ENCODE measurements around the gene PRR11.
A peak's percentile ranks its signal among the peaks of the same experiment; 100 is the strongest.

PRR11 gene

DNA sequence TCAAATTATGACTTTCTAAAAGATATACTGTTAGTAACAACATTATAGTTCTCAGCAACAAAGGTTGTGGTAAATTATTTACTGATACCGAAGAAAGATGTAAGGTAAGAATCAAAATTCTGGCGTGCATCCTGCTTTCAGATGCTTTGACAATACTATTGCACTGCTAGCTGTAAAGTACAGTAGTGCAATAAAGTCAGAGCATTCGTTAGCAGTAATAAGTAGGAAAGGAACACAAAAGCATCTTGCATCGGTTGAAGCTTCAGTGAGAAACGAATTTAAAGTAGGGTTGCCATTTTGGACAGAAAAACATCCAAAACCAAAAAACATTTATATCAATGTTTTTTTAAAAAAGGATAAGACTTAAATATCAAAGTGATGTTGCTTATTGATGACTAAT lies 4.5 kb upstream of the PRR11 start:
- DNase-seq (no peak), ATAC-seq (ENCODE audit: insufficient read depth, low read depth) (no peak)
- Histone ChIP-seq H3K27ac (ENCODE audit: low read length) (no peak overlapping the region), H3K27me3 (ENCODE audit: insufficient read depth, low read length, poor library complexity) (no peaks in the 10 kb centered on the region), H4K20me1 (ENCODE audit: insufficient read depth, low read length) (peaks cover 50% of the 10 kb centered on the region), H2AFZ (ENCODE audit: low read depth, low read length) (no peak overlapping the region), H3K4me2 (ENCODE audit: insufficient read depth, low read length) (peak overlapping the region; percentile 75; the same call in 1 of the 2 replicates), H3K4me1 (ENCODE audit: insufficient read depth, low read length) (peaks cover 53% of the 10 kb centered on the region), H3K9me3 (ENCODE audit: insufficient read depth, low read length, severe bottlenecking) (no peaks in the 10 kb centered on the region), H3K79me2 (ENCODE audit: insufficient read depth, low read length) (peaks cover 94% of the 10 kb centered on the region), H3K36me3 (ENCODE audit: insufficient read depth, low read length) (peaks cover 20% of the 10 kb centered on the region), H3K9ac (ENCODE audit: low read depth, low read length) (no peak overlapping the region), H3K4me3 (ENCODE audit: low read depth in 1 of 2, low read length in 2 of 2) (peak overlapping the region in 1 of 2 experiments; percentile 33; a peak in 1 of 4 replicates)
- no peak for TF ChIP-seq EZH2 (IDR thresholded peaks at IDR 0.05; ENCODE audit: borderline replicate concordance, low read depth, low read length, severe bottlenecking)
- TF ChIP-seq, protein P1, sequence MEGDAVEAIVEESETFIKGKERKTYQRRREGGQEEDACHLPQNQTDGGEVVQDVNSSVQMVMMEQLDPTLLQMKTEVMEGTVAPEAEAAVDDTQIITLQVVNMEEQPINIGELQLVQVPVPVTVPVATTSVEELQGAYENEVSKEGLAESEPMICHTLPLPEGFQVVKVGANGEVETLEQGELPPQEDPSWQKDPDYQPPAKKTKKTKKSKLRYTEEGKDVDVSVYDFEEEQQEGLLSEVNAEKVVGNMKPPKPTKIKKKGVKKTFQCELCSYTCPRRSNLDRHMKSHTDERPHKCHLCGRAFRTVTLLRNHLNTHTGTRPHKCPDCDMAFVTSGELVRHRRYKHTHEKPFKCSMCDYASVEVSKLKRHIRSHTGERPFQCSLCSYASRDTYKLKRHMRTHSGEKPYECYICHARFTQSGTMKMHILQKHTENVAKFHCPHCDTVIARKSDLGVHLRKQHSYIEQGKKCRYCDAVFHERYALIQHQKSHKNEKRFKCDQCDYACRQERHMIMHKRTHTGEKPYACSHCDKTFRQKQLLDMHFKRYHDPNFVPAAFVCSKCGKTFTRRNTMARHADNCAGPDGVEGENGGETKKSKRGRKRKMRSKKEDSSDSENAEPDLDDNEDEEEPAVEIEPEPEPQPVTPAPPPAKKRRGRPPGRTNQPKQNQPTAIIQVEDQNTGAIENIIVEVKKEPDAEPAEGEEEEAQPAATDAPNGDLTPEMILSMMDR (IDR thresholded peaks at IDR 0.05; ENCODE audit: borderline replicate concordance, extremely low read depth, low read length, poor library complexity, severe bottlenecking) = no peak

DNA sequence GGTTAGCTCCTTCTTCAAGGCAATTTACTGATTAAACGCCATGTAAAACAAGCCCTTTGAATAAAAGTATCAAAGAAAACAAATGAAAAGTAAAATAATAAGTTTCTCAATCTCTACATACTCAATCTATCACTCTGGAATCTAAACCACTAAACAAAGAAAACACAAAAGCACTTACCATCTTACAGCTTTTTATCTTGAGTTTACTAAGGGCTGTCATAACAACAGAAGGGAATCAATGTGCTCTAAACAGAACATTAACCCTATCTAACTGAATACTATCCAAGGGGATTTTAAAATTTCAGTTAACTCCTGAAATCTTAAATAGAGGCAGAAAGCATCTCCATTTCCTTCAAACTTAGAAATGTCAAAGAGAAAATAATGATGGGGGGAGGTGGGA lies 4.0 kb upstream of the PRR11 start:
- Histone ChIP-seq H3K9ac (ENCODE audit: low read depth, low read length) (peak overlapping the region; percentile 89), H3K27me3 (ENCODE audit: insufficient read depth, low read length, poor library complexity) (no peaks in the 10 kb centered on the region), H3K4me2 (ENCODE audit: insufficient read depth, low read length) (peak overlapping the region; percentile 75), H3K27ac (ENCODE audit: low read length) (peak overlapping the region; percentile 3; the same call in 1 of the 2 replicates), H3K4me3 (ENCODE audit: low read depth in 1 of 2, low read length in 2 of 2) (peak overlapping the region in 1 of 2 experiments; percentile 15; a peak in 1 of 4 replicates), H2AFZ (ENCODE audit: low read depth, low read length) (no peak overlapping the region), H3K9me3 (ENCODE audit: insufficient read depth, low read length, severe bottlenecking) (no peaks in the 10 kb centered on the region), H3K36me3 (ENCODE audit: insufficient read depth, low read length) (peaks cover 20% of the 10 kb centered on the region), H4K20me1 (ENCODE audit: insufficient read depth, low read length) (peaks cover 48% of the 10 kb centered on the region), H3K4me1 (ENCODE audit: insufficient read depth, low read length) (peaks cover 55% of the 10 kb centered on the region), H3K79me2 (ENCODE audit: insufficient read depth, low read length) (peaks cover 94% of the 10 kb centered on the region)
- no peak for ATAC-seq (ENCODE audit: insufficient read depth, low read depth)
- no peak for TF ChIP-seq EZH2 (IDR thresholded peaks at IDR 0.05; ENCODE audit: borderline replicate concordance, low read depth, low read length, severe bottlenecking)
- TF ChIP-seq, protein P1 (IDR thresholded peaks at IDR 0.05; ENCODE audit: borderline replicate concordance, extremely low read depth, low read length, poor library complexity, severe bottlenecking) = no peak
- DNase-seq = no peak

DNA sequence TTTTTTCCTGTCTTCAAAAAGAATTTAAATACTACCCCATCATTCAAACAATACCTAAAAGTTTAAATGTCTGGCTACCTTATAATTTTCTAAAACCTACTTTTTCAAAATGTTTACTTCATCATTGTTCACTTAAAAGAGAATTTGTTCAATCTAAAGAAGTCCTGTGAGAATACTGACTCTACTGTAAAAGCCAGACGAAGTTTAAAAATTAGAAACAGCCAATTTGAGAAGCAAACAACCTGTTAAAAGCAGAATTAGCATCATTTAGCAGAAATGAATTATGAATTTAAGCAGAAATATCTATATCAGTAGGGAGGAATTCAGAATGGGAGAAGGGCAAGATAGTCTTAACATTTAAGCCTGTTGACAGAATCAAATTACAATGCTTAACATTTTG lies 2.6 kb upstream of the PRR11 start:
- no peak for DNase-seq
- peaks cover 35% of the 10 kb centered on the region for H4K20me1 ChIP-seq (ENCODE audit: insufficient read depth, low read length)
- H3K27ac ChIP-seq (ENCODE audit: low read length) = peak overlapping the region; percentile 96
- no peaks in the 10 kb centered on the region for H3K9me3 ChIP-seq (ENCODE audit: insufficient read depth, low read length, severe bottlenecking)
- TF ChIP-seq, protein P1 (IDR thresholded peaks at IDR 0.05; ENCODE audit: borderline replicate concordance, extremely low read depth, low read length, poor library complexity, severe bottlenecking) = no peak
- no peak for TF ChIP-seq EZH2 (IDR thresholded peaks at IDR 0.05; ENCODE audit: borderline replicate concordance, low read depth, low read length, severe bottlenecking)
- no peaks in the 10 kb centered on the region for H3K27me3 ChIP-seq (ENCODE audit: insufficient read depth, low read length, poor library complexity)
- peaks cover 64% of the 10 kb centered on the region for H3K4me1 ChIP-seq (ENCODE audit: insufficient read depth, low read length)
- peak overlapping the region; percentile 89 for H3K9ac ChIP-seq (ENCODE audit: low read depth, low read length)
- no peak overlapping the region for H2AFZ ChIP-seq (ENCODE audit: low read depth, low read length)
- H3K4me2 ChIP-seq (ENCODE audit: insufficient read depth, low read length) = peak overlapping the region; percentile 75
- peaks cover 94% of the 10 kb centered on the region for H3K79me2 ChIP-seq (ENCODE audit: insufficient read depth, low read length)
- peaks cover 20% of the 10 kb centered on the region for H3K36me3 ChIP-seq (ENCODE audit: insufficient read depth, low read length)
- ATAC-seq (ENCODE audit: insufficient read depth, low read depth) = no peak
- H3K4me3 ChIP-seq (ENCODE audit: low read depth in 1 of 2, low read length in 2 of 2) = peak overlapping the region; percentile 70; a peak in 3 of 4 replicates

All from DND-41 (cell line).